Stimulated activated CD4-positive, alpha-beta T cell treated with anti-CD3 and anti-CD28 coated beads, Interleukin-4, amount 100 ng/mL, for 1 hour (primary cell): ENCODE measurements around the gene ABCA12.

Experiments
- DNase-seq: peaks from one replicate; pipeline ENCODE4 v3.0.0-alpha.2; 2020

ABCA12 gene

DNA sequence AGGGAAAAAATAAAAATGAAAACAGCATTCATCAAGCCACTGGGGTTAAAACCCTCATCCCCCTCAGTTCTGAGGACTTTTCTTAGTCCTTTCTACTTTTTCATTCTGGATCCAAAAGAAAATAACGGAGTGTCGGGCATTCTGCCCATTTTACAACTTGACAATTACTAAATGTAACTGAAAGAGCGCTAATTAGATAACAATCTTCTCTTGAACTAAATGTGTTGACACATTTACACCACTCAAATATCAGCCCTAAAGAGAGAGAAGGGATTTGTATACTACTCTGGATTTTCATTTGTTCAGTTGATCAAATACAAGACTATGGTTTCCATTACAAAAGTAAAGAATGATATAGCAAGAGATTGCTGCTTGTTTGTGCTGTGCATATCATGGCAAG is 27.5 kb downstream of the ABCA12 start:
- DNase-seq = no peak

DNA sequence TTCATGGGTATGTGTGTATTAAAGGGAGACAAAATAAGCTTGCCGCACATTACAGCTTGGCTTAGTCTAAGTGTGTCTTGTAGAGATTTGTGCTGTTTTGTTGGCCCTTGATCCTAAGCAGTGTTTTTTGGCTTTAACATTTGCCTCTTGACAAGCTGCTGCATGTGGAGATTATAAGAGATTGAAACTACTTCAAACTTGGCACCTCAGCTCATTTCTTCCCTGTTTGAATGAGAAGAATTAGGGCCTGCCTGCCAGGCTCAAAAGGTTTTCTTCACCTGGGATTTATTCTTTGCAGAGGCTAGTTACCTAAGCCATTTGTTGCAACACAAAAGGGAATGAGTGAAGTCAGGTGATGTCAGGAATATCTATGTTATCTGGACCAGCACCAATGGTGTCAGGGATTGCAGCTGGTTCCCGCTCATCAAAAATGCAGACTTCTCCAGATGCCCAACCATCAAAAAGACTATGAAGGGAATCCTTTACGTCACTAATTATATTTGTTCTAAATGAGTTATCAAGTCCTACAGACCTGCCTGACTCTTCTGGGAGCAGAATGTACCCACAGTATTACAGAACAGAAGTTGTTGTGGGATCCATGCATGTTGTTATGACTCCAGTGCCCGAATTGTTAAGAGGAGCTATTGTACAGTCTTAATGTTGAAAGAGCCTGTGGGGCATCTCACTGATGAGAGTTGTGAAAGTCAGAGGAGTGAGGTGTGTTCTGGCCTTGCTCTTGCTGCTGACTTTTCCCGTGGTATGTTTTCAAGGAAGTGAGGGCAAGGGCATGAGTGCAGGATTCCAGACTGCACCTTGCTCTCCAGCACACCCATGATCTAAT is 31.0 kb downstream of the ABCA12 start:
- no peak for DNase-seq

DNA sequence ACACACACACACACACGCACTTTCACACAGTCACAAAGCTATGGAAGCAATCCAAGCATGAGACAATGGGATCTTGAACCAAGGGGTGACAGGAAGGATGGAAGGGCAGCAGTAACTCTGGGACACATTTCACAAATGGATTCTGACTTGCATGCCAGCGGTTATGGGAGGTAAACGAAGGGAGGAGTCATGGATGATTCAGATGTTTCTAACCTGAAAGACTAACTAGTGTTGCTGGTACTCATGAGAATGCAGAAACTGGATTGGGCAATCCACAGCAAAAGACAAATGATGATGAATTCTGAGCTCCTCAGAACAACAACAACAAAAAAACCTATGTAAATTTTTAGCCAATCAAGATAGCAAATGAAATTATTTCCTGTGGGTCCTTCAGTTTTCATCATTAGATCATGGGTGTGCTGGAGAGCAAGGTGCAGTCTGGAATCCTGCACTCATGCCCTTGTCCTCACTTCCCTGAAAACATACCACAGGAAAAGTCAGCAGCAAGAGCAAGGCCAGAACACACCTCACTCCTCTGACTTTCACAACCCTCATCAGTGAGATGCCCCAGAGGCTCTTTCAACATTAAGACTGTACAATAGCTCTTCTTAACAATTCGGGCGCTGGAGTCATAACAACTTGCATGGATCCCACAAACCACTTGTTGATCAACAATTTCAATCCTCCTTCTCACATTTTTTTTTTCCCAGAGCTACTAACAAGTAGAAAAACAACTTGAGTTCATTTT is 32.6 kb downstream of the ABCA12 start:
- DNase-seq = no peak

DNA sequence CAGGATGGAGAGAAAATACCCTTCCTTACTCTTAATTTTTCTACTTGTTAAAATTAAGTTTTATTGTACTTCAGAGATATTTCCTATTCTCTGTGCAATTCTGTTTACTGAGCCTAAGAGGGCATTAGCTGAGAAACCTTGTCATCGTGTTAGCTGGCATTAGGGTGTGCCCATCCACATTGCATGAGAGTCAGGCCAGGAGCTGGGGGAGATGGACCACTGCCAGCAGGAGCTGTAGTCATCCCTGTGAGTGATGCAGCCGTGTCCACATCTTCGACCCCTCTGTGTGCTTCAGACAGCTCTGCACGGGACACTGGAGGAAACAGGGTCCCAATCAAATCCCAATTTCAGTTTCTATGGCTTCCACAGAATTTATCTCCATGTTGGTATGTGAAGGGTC is 34.2 kb downstream of the ABCA12 start:
- DNase-seq = no peak

DNA sequence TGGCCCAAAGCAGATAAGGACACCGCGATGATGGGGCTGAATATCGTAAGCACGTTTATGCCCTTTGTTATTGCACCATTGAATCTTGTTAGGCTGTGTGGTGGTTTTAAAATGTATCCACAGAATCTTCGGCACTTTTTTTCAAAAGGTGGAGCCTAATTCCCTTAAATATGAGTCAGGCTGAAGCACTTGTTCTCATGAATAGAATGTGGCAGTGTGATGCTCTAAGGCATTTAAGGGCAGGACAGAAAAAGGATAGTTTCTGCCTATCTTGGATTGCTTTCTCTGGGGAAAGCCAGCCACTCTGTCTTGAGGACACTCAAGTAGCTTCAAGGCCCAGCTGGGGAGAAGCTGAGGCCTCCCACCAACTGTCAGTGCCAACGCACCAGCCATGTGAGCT is 39.6 kb downstream of the ABCA12 start:
- DNase-seq = no peak

DNA sequence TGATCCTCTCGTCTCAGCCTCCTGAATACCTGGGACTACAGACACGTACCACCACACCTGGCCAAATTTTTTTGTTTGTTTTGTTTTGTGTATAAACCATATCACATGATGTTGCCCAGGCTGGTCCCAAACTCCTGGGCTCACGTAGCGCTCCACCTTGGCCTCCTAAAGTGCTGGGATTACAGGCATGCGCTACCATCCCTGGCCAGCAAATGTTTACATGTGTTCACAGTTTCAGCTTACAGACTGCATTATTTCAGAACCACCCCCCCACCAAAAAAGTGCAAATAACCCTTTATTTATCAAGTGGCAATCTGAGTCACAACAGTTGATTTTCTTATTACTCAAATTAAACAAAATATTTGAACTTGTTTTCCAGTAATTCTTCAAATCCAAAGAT is 54.3 kb downstream of the ABCA12 start:
- DNase-seq = no peak

DNA sequence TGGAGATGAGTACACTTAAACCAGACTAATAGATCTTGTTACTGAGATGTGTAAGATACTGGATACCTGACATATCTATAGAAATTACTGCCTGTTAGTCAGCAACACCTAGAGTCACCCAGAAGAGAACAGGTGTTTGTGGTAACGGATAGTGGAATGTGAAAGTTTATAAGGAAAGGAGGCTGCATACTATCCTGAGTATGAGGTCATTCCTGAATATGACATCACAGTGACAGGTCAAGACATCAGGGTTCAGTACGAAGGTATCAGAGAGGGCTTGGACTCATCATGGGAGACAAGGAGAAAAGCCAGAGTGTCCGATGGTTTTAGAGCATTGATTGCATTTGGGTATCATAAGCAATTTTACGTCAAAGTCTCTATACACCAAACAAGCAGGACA is 55.3 kb downstream of the ABCA12 start:
- no peak for DNase-seq

DNA sequence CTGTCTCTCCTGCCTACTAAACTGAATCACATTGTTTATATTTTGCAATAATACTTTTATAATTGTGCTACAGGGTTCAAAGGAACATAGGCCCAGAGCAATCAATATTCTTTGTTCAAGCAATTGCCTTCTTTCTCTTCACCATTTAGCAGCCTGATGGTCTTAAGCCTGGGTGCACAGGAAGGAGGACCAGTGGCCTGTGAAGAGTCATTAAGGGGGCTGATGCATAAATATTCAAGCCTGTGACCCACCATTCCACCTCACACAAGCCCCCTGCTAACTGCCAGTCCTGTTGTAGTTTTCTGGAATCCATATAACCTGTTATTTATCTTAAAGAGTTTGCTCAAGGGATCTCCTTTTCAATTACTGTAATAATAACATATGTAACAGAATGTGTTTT is 56.0 kb downstream of the ABCA12 start:
- no peak for DNase-seq

DNA sequence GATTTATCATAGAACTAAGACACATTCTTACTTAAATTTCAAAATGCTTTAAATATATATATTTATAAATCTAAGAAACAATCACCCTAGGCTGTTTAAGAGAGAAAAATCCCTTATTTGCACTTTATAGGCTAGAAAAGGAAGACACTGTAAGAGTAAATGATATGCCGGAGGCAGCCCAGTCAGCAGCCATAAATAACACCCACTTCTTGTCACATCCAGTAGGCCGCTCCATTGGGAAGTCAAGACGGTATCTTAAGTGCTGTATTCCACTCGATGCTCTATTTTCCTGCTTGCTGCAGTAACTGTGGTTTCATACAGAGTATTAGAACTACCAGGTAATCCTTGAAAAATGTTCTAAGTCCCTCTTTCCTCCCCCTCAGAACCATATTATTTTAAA is 57.9 kb downstream of the ABCA12 start:
- no peak for DNase-seq

DNA sequence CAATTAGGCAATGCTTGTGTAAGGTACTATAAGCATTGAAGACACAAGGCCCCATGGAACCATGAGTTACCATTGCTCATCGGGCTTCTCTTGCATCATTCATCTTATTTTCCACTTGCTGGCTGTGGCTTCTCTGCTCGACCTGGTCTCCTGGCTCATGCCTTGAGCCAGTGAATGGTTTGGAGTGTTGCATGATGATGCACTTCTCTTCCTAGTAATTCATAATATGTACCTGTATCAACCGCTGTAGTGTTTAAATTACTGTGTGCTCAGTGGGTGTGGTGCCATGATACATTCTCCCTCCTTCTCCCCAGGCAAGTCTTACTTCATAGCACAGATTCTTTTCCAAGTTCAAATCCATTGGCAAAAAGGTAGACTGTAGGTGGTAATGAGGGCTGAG is 66.8 kb downstream of the ABCA12 start:
- DNase-seq = no peak

DNA sequence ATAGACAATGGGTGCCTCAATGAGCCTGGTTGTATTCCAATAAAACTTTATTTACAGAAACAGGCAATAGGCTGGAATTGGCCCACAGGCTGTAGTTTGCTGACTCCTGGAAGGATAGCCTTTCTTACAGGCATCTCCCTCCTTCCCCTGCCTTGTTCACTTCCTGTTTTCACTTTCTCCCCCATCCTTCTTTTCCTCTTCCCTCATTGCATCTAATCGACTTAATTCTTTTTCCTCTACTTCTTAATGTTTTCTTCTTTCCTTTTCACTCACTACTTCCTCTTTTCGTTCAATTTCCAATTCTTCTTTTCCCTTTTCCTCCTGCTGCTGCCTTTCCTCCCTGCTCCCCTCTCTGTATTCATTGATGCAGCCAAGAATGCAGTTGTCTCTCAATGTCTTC is 70.0 kb downstream of the ABCA12 start:
- no peak for DNase-seq

DNA sequence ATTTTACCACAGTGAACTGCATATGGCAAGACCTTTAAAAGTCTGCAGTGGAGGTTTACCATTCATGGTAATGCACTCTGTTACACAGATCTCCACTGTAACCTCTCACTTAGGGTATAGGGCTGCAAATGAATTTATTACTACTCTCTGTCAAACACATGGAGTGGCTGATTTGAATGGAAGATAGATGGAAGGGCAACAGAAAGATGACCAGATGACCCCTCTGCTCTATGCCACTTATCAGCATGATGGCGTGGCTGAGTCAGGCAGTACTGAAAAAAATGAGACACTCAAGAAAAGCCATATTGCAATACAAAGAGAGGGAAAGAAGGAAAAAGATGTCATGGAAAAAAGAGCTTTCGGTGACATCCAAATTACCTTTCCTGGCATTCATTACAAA is 72.3 kb downstream of the ABCA12 start:
- DNase-seq = no peak

DNA sequence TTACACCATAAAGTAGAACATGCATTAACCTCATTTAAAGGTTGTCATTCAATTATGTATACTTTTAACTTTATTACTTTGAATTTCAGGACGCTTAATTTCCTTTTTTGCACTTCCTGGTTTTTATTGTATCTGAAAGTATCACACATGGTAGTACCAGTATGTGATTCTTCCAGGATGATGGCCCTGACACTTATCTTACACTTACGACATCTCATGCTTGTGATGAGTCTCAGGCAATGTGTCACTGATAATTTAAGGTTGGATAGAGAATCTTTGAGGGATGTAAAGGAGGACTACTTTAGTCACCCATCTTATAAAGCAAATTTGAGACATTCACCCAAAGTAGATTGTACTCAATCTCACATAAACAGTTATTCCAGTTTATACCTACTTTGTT is 74.9 kb downstream of the ABCA12 start:
- no peak for DNase-seq

DNA sequence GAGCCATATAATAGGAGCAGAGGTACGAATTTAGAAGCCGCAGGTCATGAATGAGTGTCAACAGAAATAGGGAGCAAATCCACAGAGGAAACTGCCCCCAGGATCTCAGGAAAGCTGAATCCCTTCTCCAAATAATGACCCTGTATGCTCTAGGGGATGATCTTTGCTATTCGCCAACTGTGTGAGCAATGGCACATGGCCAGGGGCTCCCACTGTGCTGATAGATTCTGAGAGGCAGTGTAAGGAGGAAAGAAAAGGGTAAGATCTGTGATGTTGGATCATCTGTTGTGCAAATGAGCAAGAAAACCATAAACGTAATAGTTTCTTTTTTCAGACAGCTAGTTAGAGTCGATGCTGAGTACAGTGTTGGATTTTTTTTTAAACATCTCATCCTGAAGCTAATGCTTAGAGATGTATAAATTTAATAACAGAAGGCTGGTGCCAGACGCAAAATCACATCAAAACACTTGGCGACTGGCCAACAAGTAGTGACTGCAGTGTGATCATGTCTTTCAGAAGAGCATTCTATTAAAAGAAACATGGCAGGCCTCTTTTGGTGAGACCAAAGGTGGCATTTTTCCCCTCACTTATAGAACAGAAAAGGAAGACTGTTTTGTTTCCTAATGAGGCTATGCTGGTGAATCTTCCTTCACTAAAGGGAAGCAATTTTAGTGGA is 77.4 kb downstream of the ABCA12 start:
- DNase-seq = no peak

DNA sequence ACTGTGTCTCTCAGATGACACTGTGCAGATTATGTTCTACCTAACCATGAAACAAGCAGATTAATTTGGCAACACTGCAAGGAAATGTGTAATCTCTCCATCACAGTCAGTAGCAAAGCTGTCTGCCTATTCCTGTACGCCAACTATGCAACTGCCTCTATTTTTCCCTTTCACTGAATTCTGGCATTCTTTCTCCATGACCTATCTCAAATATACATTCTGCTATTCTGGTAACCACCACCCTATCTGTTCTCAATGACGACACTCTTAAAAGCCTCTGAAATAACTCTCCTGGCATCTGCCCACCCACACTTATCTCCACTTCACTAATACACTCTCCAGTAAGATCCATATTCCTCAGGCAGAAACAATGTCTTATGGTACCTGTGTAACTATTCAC is 78.7 kb downstream of the ABCA12 start:
- DNase-seq = no peak

DNA sequence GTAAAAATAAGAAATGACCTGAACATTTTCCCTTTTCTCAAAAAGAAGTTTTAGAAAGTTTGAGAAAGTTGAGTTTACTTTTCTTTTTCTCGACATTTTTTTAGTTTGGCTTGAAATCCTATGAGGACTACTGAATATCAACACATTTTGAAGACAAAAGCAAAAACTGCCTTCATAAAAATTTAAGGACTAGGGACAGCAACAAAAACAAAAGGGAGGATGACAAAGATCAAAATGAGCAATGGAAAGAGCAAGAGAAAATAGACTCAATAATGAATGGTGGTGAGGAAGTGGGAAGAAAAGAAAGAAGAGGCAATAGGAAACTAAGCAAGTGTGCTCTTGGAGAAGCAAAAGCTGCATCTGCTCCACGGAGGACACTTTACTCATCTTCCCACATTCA is 82.5 kb downstream of the ABCA12 start:
- DNase-seq = no peak

DNA sequence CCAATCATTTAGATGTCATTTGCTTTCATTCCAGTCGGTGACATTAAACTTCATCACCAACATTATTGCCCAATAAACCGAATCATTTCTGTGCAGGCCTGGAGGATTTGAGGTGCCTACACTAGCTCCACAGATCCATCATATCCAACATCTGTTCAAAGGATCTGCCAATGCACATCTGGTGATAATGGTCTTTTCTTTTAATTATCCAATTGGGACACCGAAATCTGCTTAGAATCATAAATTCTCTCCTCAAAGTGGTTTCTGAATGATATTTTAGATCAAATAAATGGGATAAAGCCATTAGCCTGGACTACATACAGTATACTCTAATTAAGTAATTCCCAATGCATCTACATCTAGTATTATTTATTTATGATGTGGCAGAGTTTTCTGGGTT is 85.6 kb downstream of the ABCA12 start:
- DNase-seq = no peak

DNA sequence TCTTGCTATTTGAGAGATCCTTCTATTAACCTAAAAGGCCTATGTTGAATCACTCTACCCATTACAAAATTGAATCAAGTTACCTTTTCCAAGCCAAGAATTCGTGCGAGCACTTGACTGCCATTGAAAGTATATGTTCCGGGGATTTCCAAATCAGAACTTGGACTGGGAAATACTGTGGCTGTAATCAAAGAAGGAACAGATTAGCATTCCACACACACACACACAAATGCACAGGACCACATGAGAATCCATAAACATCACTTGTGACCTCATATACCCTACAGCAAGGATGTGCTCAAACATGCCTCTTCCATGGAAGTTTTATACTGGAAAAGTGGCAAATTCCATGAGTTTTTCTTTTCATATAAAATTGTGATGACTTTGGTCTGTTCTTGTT is 86.0 kb downstream of the ABCA12 start:
- DNase-seq = no peak

DNA sequence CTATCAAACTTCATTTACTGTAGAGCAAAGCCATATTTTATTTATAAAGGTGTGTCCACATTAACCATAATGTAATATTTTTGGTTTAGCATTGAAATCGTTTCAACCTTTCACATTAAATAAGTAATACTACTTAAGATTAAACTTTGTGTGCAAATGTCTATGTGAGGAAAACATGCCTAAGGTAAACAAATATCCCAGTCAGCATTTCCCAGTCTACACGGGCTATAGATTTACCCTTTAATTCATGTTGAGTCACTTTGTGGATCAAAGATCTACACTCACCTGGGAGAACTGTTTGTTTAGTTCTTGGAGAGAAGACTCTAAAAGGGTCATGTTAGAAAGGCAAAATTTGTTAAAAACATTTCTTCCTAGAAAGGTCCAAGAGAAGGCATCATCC is 89.1 kb downstream of the ABCA12 start:
- no peak for DNase-seq

DNA sequence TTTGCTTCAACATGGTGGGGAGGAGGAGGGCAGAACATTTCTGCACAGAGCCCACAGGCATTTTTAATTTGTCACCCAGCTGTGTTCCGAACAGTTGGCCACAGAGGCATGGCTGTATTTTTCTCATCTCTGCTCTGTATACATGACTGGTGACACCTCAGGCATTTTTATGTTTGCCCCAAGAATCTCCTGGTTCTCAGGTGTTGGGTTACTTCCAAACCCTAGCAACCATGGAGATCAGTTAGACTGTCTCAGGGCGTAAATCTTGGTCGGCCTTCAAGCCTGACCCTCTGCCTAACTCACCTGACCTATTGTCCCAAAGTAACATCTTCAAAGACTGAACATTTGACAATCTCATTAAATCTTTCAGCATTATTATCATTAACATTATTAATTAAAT is 100.0 kb downstream of the ABCA12 start:
- no peak for DNase-seq

DNA sequence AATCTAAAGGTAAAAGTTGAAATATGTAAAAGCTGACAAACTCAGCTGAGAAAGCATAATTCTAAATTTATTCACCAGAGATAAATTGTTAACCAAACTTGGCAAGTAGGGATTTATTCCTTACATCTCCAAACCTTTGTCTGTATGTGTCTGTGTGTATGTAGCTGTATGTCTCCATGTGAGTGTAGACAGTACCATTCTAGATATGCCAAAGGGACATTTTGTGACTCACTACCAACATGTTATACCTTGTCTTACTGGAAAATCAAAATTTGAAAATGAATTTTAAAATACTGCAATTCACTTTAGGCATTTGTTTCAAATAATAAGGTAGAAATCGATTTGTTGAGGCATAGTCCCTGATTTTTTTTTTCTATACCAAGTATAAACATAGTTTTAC is 102.1 kb downstream of the ABCA12 start:
- no peak for DNase-seq

DNA sequence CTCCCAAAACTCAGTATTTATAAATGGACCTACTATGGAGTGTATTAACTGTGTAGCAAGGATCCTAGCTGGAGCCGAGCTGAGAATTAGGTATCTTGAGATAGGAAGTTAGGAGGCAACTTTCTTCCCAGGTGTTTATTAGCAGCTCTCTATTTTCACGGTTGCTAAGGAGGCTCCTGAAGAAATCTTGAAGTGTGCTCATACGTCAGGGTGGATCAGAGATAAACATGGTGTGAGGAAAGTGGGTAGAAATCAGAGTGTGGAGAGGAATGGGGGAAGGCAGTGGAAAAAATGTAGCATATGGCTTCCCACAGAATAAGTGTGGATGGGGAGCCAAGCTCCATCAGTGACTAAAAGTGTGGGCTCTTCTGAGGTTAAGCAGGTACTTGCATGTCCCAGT is 104.3 kb downstream of the ABCA12 start:
- no peak for DNase-seq

DNA sequence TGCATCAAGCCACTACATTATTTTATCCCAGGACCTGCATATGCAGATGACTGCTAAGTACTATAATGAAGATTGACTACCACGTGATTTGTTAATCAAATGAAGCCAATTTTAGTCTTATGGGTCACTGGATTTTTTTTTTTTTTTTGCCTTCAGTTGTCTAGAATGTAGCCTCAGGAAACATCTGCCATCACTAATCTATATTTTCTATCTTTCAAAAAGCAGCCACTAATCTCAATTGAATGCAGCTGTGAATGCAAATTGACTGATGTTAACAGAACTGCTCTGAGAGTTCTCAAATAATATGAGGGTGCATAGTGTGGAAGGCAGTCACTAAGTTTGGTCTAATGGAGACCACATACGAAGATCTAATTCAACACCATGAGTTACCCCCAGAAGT is 106.3 kb downstream of the ABCA12 start:
- no peak for DNase-seq

DNA sequence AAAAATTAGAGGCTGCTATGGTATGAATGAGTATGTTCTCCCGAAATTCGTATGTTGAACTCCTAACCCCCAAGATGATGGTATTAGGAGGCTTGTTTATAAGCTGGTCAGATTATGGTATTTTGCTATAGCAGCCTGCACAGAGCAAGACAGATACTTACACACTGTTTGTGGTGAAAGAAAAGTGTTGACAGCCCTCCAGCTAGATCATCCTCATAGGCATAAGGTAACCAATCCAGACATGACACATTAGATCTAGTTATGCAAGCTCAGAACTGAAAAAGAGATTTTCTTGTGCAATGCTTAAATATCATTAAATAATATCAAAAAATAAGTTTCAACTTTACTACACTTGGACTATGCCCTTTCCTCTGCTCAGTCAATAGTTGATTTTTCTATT is 107.1 kb downstream of the ABCA12 start:
- no peak for DNase-seq
